Smooth muscle cell of the brain vasculature (primary cell): Measurements from ENCODE around the gene FNDC11.
"Not testable (repeated sequence)": the region's sequence is repeated elsewhere in the genome, so short reads cannot be mapped to it uniquely, and the experiment has no call there.

Experiments
- DNase-seq: peaks from one replicate; pipeline ENCODE4 v3.0.0-alpha.2; 2012; ENCODE audit warnings: low read depth, low spot score

The FNDC11 gene

GRCh38 chr20:63553251-63553932 is 567 bp upstream of the FNDC11 start:
- DNase-seq = no peak

- DNase-seq = no peak
Measured at GRCh38 chr20:63554361-63555278, 661 bp downstream of the FNDC11 start.

- DNase-seq = no peak
Measured at GRCh38 chr20:63555661-63556381, 1.9 kb downstream of the FNDC11 start.

GRCh38 chr20:63556873-63557478 is 3.0 kb downstream of the FNDC11 start:
- DNase-seq = no peak

GRCh38 chr20:63557481-63557891 is 3.5 kb downstream of the FNDC11 start:
- no peak for DNase-seq

GRCh38 chr20:63558804-63559484 is 5.0 kb downstream of the FNDC11 start:
- no peak for DNase-seq

GRCh38 chr20:63559485-63560332 is 5.8 kb downstream of the FNDC11 start:
- DNase-seq = not testable (repeated sequence)

- no peak for DNase-seq
Measured at GRCh38 chr20:63560333-63560805, 6.4 kb downstream of the FNDC11 start.

GRCh38 chr20:63560856-63561609 is 7.1 kb downstream of the FNDC11 start:
- DNase-seq = no peak

- no peak for DNase-seq
Measured at GRCh38 chr20:63561624-63562396, 7.9 kb downstream of the FNDC11 start.

GRCh38 chr20:63562461-63563224 is 8.7 kb downstream of the FNDC11 start:
- DNase-seq = no peak

GRCh38 chr20:63563225-63563935 is 9.4 kb downstream of the FNDC11 start:
- no peak for DNase-seq

GRCh38 chr20:63564036-63564810 is 10.3 kb downstream of the FNDC11 start:
- DNase-seq = no peak

GRCh38 chr20:63565021-63565698 is 11.2 kb downstream of the FNDC11 start:
- no peak for DNase-seq

GRCh38 chr20:63565699-63566335 is 11.9 kb downstream of the FNDC11 start:
- no peak for DNase-seq
